Posterior vena cava (tissue), 2 donors: ENCODE results near the gene SMIM10L2A. TPM values are rescaled to one million over a fixed set of nuclear protein-coding genes. Genes with fewer than 3 reads are reported as not detected.
"Not testable (repeated sequence)": the region's sequence is repeated elsewhere in the genome, so short reads cannot be mapped to it uniquely, and the experiment has no call there.

Experiments
- DNase-seq: peaks from one replicate; pipeline ENCODE4 v3.0.0-alpha.2; 2020; ENCODE audit warnings: low spot score
- intact Hi-C, 2 donors: fragments of 100-400 bp; cut with DNase I; formaldehyde crosslinking; loops; one replicate each; pipeline versions ENCODE4 v1.14.1 to v1.14.2; 2022 to 2023
- total RNA-seq, 2 donors: library from RNA; stranded (reverse); fragmentation: NEBNext Ultra II Directional; extraction: Animal tissue kit (Norgen Biotek cat#: 25700); gene quantifications; one replicate each; pipeline ENCODE4 v1.2.1, GENCODE V29; 2021
- donor health status: DM: yes; HTN: yes; CAD: no.
- donor health status: DM: yes; HTN: yes; CAD: no.

The SMIM10L2A gene
- total RNA-seq, 2 donors from 2014 or later, result 0.33 to 0.42 TPM

DNA sequence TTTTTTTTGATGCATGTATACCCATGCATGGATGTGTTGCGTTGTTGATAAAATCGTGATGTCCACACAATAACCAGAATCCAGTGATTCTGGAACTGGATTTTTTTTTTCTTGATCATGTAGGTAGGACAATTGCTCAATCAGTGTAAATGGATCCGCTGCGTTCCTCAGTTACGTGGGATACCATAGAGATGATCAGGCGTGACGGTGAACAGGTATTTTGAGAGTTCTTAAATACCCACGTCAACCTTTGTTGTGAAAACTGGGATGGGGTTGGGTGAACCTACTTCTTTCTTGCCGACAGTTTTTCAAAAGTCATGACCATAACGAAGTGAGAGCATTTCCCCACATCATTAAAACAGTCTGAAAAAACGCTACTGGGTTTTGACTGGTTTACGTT, 913 bp upstream of the SMIM10L2A start:
- no peak for DNase-seq
- intact Hi-C loops, result no loop called here

DNA sequence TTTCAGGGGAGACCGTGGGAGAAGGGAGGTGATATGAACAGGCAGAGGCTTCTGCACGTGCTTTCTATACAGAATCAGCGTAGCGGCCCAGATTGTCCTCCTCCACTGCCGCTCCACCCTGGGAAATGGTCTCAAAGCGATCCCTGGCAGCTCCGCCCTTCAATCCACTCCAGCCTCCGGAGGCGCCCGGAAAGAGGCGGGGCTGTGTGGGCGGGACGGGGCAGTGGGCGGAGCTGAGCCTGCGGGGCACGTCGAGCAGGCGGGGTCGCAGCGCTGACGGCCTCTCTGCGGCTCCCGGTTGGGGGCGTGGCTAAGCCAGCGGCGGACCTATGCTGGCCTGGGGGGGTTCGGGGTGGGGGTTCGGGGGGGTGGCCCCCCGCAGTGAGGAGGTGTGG, 210 bp upstream of the SMIM10L2A start:
- peak; percentile 93 for DNase-seq
- intact Hi-C loops, result no loop called here

DNA sequence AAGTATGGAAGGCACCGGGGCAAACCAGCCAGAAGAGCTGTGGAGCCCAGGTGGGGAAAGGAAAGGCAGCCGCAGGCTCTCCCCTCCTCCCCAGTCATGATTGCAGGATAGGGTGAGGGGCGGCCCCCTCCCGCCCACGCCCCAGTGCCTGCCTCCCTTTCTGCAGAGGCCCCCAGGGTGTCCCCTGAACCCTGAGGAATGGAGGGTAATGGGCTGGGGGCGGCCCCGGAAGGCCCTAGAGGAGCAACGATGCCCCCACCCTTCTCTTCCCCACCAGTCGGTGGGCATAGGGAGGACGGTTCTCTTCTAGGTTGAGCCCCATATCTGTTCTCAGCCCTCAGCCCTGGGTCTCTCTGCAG, 1.0 kb downstream of the SMIM10L2A start:
- DNase-seq, intact Hi-C loops: not testable (repeated sequence)

DNA sequence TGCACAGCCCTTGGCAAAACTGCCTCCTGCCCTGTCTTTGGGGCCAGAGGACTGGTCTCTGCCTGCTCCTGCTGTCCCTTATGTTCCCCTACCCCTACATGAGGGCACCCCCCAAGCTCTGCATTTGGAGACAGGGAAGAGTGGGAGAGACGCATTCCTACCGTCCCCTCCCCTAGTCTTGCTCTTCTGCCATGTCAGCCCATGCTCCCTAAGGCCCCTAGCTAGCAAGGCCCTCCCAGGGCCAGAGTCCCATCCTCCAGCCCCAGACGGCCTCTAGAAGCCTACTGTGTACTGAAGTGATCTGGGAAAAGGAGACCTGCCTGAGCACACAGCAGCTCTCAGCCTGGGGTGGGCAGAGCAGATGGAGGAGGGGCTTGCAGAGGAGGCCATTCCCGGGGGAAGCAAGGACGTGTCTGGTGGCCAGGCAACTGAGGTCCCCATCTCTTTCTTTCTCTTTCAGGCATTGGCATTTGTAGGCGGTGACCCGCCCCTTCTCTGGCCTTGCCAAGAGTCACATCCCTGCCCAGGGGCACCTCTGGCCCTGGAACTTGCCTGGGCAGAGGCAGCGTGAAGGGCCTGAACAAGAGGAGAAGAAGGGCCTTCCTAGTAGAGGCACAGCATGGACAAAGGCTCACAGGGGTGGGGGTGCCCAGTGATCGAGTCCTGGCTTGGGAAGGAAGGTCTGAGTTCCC, 1.6 kb downstream of the SMIM10L2A start:
- peak; percentile 65 for DNase-seq
- intact Hi-C loops, result not testable (repeated sequence)

DNA sequence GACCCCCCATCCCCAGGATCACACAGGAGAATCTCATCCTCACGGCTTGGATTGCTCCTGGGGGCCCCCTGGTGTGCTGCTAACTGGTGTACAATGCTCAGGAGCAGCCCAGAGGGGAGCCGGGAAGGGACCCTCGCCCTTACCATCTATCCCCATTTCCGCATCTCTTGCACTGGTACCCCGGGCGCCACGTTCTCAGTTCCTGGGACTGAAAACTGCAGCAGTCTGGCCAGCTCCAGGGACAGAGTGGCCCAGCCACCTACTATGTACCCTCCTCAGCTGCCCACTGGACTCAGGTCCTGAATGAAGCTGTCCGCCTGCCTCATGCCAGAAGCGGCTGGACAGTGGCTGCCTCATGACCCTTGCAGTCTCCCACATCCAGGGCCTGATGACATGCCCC, 2.7 kb downstream of the SMIM10L2A start:
- intact Hi-C loops, result no loop called here
- no peak for DNase-seq

DNA sequence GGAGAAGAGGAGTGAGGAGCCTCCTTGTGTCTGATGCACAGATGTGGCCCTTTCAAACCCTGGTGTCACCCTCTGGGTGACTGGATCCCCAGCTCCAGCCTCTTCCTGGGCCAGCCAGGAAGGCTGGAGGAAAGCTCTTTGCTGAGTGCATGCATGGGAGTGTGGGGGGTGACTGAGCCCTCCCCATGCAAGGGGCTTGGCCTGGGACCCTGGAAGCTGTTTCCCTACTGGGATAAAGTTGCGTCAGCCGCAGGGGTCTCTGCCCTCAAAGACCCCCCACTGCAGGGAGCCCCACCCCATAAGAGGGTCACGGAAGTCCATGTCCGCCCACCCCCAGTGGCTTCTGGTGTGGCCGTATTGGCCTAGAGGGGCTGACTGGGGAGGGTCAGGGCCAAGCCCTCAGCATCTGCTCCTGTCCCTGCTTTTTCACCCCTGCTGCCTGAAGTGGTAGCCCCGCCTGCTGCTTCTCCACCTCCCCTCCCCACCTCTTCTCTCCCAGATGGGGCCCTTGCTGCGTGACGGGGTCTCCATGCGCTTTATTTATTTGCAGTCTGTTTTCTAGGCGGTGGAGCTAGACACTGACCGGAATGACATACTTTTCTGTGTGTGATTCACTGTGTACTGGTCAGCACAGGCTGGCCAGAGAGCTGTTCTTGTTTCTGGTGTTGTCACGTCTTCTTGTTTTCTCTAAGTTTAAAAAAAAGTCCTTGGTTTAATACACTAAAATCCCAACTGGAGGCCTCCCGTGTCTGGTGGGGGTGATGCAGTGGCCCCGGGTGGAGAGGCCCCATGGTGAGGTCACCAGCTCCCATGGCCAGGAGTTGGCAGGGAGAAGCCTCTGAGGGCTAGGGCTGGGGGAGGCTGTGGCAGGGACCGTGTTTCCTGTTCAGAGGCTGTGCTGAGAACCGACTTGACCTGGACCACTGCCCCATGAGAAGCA, 3.6 kb downstream of the SMIM10L2A start:
- intact Hi-C loops, result no loop called here
- DNase-seq, result no peak

DNA sequence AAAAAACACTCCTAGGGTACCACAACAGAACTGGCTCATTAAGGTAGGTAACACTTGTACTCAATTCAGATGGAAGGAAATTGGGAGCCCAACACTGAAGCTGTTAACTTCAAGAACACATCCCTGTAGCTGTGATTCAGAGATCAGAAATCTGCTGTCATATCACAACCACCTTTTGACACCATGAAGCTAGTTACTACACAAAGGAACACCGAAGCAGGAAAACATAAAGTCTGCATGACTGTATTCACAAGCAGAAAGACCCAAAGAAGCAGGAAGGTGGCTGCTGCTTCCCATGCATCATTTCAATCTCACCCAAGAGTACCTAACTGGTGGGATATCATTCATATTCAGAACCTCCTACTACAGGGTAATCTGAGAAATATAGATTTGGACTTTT, 7.7 kb downstream of the SMIM10L2A start:
- no peak for DNase-seq
- intact Hi-C loops, result no loop called here

DNA sequence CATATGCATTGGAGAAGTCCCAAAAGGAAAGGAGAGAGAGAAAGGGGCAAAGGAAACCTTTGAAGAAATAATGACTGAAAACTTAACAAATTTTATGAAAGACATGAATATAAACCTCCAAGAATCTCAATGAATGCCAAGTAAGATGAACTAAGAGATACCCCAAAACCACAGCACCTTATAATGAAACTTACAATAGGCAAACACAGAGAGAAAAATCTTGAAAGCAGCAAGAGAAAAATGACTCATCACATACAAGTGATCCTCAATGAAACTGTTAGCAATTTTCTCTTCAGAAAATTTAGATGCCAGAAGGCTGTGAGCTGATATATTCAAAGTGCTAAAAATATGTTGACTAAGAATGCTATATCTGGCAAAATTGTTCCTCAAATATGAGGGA, 10.1 kb downstream of the SMIM10L2A start:
- intact Hi-C loops, result no loop called here
- no peak for DNase-seq

DNA sequence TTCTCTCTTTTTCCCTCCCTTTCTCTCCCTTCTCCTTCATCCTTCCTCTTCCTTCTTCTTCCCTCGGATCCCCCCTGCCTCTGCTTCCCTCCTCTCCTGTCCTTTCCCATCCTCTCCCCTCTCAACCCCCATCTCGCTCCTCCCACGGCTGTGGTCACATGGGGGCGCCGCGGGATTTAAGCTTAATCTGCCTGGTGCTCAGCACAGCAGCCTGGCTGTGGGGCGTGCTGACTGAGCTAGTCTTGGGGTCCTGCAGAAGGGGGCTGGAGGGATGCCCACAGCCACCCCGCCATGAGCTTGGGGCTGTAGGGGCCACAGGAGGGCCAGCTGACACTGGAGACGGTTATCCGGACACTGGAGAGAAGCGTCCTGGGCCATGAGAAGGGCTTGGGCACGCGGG, 10.7 kb downstream of the SMIM10L2A start:
- DNase-seq, result peak; percentile 74
- intact Hi-C loops, result no loop called here

DNA sequence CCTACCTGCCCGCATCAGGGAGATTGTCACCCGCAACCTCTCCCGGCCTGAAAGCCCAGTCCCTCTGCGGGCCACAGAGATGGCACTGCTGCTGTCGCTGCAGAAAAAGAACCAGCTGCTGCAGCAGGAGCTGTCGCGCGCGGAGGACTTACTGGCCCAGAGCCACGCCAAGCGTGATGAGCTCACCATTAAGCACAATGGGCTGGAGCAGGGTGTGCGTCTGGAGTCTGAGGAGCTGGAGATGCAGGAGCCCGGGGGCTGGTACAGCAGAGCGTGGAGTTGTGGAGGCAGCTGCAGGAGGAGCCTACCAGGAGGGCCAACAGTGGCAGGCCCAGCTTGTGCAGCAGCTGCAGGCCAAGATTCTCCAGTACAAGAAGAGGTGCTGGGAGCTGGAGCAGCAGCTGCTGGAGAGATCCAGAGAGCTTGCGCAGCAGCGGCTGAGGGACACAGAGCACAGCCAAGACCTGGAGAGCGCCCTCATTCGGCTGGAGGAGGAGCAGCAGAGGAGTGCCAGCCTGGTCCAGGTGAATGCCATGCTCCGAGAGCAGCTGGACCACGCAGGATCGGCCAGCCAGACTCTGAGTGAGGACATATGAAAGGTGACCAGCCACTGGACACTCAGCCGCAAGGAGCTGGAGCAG, 11.3 kb downstream of the SMIM10L2A start:
- DNase-seq, result peak; percentile 46
- intact Hi-C loops, result loop anchor here in 1 of 2 donors (1.0 kb wide), 1 partner anchor 26 kb away; no protein-coding TSS in a partner anchor

DNA sequence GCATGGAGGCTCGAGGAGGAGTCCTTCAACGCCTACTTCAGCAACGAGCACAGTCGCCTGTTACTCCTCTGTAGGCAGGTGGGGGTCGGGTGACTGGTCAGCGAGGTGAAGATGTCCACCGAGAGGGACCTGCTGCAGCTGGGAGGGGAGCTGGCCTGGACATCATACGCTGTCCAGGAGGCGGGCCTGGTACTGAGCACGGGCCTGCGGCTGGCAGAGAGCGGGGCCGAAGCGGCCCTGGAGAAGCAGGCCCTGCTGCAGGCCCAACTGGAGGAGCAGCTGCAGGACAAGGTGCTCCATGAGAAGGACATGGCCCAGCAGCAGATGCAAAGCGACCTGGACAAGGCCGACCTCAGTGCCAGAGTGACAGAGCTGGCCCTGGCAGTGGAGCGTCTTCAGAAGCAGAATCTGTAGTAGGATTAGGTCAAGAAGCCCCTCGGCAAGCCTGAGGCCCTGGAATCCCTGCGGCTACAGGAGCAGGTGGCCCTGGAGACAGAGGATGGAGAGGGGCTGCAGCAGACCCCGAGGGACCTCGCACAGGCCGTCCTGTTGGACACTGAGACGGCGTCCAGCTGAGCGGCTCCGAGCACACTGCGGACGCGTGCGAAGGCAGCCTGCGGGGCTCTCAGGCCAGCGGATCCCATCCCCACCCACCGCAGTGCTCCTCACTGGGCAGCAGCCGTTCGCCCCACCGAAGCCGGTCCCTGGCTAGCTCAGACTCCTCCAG, 11.9 kb downstream of the SMIM10L2A start:
- intact Hi-C loops, result loop anchor here in 1 of 2 donors (1.0 kb wide), 1 partner anchor 26 kb away; no protein-coding TSS in a partner anchor
- peak; percentile 66 for DNase-seq

DNA sequence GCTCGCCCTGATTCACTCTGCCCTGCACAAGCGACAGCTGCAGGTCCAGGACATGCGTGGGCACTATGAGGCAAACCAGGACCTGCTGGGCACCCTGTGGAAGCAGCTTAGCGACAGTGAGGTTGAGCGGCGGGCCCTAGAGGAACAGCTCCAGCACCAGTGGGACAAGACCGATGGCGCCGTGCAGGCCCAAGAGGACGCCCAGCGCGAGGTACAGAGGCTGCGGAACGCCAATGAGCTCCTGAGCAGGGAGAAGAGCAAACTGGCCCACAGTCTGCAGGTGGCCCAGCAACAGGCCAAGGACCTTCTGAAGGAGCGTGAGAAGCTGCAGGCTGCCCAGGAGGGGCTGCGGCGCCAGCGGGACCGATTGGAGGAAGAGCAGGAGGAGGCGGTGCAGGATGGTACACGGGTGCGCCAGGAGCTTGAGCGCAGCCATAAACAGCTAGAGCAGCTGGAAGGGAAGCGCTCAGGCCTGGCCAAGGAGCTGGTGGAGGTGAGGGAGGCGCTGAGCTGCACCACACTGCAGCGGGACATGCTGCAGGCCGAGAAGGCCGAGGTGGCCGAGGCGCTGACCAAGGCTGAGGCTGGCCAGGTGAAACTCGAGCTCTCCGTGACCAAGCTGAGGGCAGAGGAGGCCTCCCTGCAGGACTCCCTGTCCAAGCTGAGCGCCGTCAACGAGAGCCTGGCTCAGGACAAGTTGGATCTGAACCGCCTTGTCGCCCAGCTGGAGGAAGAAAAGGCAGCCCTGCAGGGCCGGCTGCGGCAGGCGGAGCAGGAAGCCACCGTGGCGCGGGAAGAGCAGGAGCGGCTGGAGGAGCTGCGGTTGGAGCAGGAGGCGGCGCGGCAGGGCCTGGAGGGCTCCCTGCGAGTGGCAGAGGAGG, 12.8 kb downstream of the SMIM10L2A start:
- intact Hi-C loops, result no loop called here
- peak; percentile 69 for DNase-seq

DNA sequence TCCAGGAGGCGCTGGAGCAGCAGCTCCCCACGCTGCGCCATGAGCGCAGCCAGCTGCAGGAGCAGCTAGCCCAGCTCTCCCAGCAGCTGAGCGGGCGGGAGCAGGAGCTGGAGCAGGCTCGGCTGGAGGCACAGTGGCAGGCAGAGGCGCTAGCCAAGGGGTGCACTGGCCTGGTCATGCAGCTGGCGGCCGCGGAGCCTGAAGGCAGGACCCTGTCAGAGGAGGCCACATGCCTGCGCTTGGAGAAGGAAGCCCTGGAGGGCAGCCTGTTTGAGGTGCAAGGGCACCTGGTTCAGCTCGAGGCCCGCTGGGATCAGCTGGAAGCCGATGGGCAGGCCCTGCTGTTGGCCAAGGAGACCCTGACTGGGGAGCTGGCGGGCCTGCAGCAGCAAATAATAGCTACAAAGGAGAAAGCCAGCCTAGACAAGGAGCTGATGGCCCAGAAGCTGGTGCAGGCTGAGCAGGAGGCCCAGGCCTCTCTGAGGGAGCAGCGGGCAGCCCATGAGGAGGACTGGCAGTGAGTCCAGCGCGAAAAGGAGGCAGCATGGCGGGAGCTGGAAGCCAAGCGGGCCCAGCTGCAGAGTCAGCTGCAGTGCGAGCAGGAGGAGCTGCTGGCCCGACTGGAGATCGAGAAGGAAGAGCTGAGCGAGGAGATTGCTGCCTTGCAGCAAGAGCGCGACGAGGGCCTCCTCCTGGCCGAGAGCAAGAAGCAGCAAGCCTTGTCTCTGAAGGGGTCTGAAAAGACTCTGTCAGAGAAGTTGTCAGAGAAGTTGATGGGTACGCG, 13.6 kb downstream of the SMIM10L2A start:
- no peak for DNase-seq
- intact Hi-C loops, result no loop called here

DNA sequence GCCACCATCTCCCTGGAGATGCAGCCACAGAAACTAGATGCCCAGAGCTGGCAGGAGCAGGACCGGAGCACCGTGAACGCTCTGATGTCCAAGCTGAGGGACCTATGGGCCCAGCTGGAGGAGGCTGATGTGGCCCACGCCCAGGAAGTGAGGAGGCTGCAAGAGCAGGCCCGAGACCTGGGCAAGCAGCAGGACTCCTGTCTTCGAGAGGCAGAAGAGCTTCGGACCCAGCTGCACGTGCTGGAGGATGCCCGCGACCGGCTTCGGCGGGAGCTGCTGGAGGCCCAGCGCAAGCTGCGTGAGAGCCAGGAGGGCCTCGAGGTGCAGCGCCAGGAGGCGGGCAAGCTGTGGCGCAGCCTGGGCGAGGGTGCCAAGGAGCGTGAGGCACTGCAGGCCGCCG, 14.2 kb downstream of the SMIM10L2A start:
- intact Hi-C loops, result no loop called here
- no peak for DNase-seq

DNA sequence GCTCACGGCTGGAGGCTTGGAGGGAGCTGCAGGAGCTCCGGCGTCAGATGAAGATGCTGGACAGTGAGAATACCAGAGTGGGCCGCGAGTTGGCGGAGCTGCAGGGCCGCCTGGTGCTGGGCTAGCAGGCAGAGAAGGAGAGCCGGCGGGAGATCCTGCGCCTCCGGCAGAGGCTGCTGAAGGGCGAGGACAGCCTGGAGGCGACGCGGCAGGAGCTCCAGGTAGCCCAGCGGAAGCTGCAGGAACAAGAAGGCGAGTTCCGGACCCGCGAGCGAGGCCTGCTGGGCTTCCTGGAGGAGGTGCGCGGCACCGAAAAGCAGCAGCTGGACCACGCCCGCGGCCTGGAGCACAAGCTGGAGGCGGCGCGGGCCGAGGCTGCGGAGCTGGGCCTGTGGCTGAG, 14.7 kb downstream of the SMIM10L2A start:
- intact Hi-C loops, result no loop called here
- no peak for DNase-seq

DNA sequence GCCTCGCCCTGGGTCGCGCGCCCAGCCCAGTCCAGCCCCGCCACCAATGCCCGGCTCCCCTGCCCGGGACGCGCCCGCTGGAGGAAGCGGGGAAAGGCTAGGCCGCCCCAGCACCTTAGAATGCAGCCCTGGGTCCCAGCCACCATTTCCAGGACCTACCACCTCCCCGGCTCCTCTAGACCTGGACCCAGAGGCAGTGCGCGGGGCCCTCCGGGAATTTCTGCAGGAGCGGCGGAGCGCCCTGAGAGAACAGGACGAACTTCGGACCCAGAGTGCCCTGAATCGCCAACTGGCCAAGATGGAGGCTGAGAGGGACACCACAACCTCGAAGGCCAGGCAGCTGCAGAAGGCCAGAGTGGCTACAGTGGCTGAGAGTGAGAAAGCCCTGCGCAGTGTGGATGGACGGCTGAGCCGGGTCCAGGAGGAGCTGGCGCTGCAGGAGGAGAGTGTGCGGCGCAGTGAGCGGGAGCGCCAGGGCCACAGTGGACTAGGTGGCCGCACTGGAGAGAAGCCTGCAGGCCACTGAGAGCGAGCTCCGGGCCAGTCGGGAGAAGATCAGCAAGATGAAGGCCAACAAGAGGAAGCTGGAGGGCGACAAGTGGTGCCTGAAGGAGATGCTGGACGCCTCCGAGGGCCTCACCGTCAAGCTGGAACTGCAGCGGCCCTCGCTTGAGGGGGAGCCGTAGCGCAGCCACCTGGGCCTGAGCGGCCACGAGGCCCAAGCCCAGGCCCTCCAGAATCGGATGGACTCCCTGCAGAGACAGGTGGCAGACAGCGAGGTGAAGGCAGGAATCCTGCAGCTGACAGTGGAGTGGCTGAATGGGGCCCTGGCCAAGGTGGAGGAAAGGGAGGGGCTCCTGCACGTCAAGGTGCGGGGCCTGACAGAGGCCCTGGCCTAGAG, 15.5 kb downstream of the SMIM10L2A start:
- intact Hi-C loops, result no loop called here
- DNase-seq, result no peak
